ENCODE data around the gene GNE.
"Not testable (repeated sequence)": the region's sequence is repeated elsewhere in the genome, so short reads cannot be mapped to it uniquely, and the experiment has no call there.

GNE gene

GRCh38 chr9:36248061-36248460 lies 10.2 kb downstream of the GNE start:
- not testable (repeated sequence) for H3K4me3 ChIP-seq (ENCODE audit: insufficient read depth, low read depth, low read length, poor library complexity, severe bottlenecking); H3K27ac ChIP-seq (ENCODE audit: insufficient read depth, low read length, poor library complexity, severe bottlenecking); H3K9me3 ChIP-seq (ENCODE audit: control insufficient read depth, low read length); H3K4me1 ChIP-seq (ENCODE audit: control insufficient read depth, insufficient read depth, low read length, poor library complexity, severe bottlenecking); DNase-seq; H3K27me3 ChIP-seq (replicated peaks; ENCODE audit: control insufficient read depth, insufficient read depth, low read length, poor library complexity, severe bottlenecking)
- peaks cover 16% of the 10 kb centered on the region for H3K36me3 ChIP-seq (ENCODE audit: control insufficient read depth, insufficient read depth, low read length)

- Histone ChIP-seq H3K36me3 (ENCODE audit: control insufficient read depth, insufficient read depth, low read length) (peaks cover 20% of the 10 kb centered on the region), H3K4me1 (ENCODE audit: control insufficient read depth, insufficient read depth, low read length, poor library complexity, severe bottlenecking) (no peaks in the 10 kb centered on the region), H3K27me3 (replicated peaks; ENCODE audit: control insufficient read depth, insufficient read depth, low read length, poor library complexity, severe bottlenecking) (no peaks in the 10 kb centered on the region), H3K9me3 (ENCODE audit: control insufficient read depth, low read length) (no peaks in the 10 kb centered on the region), H3K4me3 (ENCODE audit: insufficient read depth, low read depth, low read length, poor library complexity, severe bottlenecking) (no peak overlapping the region), H3K27ac (ENCODE audit: insufficient read depth, low read length, poor library complexity, severe bottlenecking) (no peak overlapping the region)
- no peak for DNase-seq
Measured at GRCh38 chr9:36247356-36247755, 10.9 kb downstream of the GNE start.

- peaks cover 20% of the 10 kb centered on the region for H3K36me3 ChIP-seq (ENCODE audit: control insufficient read depth, insufficient read depth, low read length)
- DNase-seq: no peak
- H3K27ac ChIP-seq (ENCODE audit: insufficient read depth, low read length, poor library complexity, severe bottlenecking): no peak overlapping the region
- H3K9me3 ChIP-seq (ENCODE audit: control insufficient read depth, low read length): no peaks in the 10 kb centered on the region
- H3K4me1 ChIP-seq (ENCODE audit: control insufficient read depth, insufficient read depth, low read length, poor library complexity, severe bottlenecking): no peaks in the 10 kb centered on the region
- no peaks in the 10 kb centered on the region for H3K27me3 ChIP-seq (replicated peaks; ENCODE audit: control insufficient read depth, insufficient read depth, low read length, poor library complexity, severe bottlenecking)
- H3K4me3 ChIP-seq (ENCODE audit: insufficient read depth, low read depth, low read length, poor library complexity, severe bottlenecking): no peak overlapping the region
Measured at GRCh38 chr9:36245906-36246305, 12.3 kb downstream of the GNE start.

GRCh38 chr9:36239675-36240074 lies 18.6 kb downstream of the GNE start:
- not testable (repeated sequence) for H3K27me3 ChIP-seq (replicated peaks; ENCODE audit: control insufficient read depth, insufficient read depth, low read length, poor library complexity, severe bottlenecking); H3K4me1 ChIP-seq (ENCODE audit: control insufficient read depth, insufficient read depth, low read length, poor library complexity, severe bottlenecking); DNase-seq; H3K4me3 ChIP-seq (ENCODE audit: insufficient read depth, low read depth, low read length, poor library complexity, severe bottlenecking); H3K9me3 ChIP-seq (ENCODE audit: control insufficient read depth, low read length); H3K36me3 ChIP-seq (ENCODE audit: control insufficient read depth, insufficient read depth, low read length); H3K27ac ChIP-seq (ENCODE audit: insufficient read depth, low read length, poor library complexity, severe bottlenecking)

GRCh38 chr9:36239205-36239604 lies 19.0 kb downstream of the GNE start:
- not testable (repeated sequence) for H3K9me3 ChIP-seq (ENCODE audit: control insufficient read depth, low read length); DNase-seq; H3K27ac ChIP-seq (ENCODE audit: insufficient read depth, low read length, poor library complexity, severe bottlenecking); H3K27me3 ChIP-seq (replicated peaks; ENCODE audit: control insufficient read depth, insufficient read depth, low read length, poor library complexity, severe bottlenecking); H3K4me1 ChIP-seq (ENCODE audit: control insufficient read depth, insufficient read depth, low read length, poor library complexity, severe bottlenecking); H3K4me3 ChIP-seq (ENCODE audit: insufficient read depth, low read depth, low read length, poor library complexity, severe bottlenecking); H3K36me3 ChIP-seq (ENCODE audit: control insufficient read depth, insufficient read depth, low read length)

- DNase-seq: no peak
- H3K4me3 ChIP-seq (ENCODE audit: insufficient read depth, low read depth, low read length, poor library complexity, severe bottlenecking): no peak overlapping the region
- H3K36me3 ChIP-seq (ENCODE audit: control insufficient read depth, insufficient read depth, low read length): peaks cover 7% of the 10 kb centered on the region
- no peaks in the 10 kb centered on the region for H3K4me1 ChIP-seq (ENCODE audit: control insufficient read depth, insufficient read depth, low read length, poor library complexity, severe bottlenecking)
- H3K9me3 ChIP-seq (ENCODE audit: control insufficient read depth, low read length): no peaks in the 10 kb centered on the region
- H3K27me3 ChIP-seq (replicated peaks; ENCODE audit: control insufficient read depth, insufficient read depth, low read length, poor library complexity, severe bottlenecking): no peaks in the 10 kb centered on the region
- H3K27ac ChIP-seq (ENCODE audit: insufficient read depth, low read length, poor library complexity, severe bottlenecking): no peak overlapping the region
Measured at GRCh38 chr9:36237230-36237629, 21.0 kb downstream of the GNE start.

GRCh38 chr9:36222449-36222848 lies 35.8 kb downstream of the GNE start:
- Histone ChIP-seq H3K27me3 (replicated peaks; ENCODE audit: control insufficient read depth, insufficient read depth, low read length, poor library complexity, severe bottlenecking) (no peaks in the 10 kb centered on the region), H3K4me3 (ENCODE audit: insufficient read depth, low read depth, low read length, poor library complexity, severe bottlenecking) (no peak overlapping the region), H3K4me1 (ENCODE audit: control insufficient read depth, insufficient read depth, low read length, poor library complexity, severe bottlenecking) (peaks cover 10% of the 10 kb centered on the region), H3K36me3 (ENCODE audit: control insufficient read depth, insufficient read depth, low read length) (peaks cover 66% of the 10 kb centered on the region), H3K27ac (ENCODE audit: insufficient read depth, low read length, poor library complexity, severe bottlenecking) (no peak overlapping the region), H3K9me3 (ENCODE audit: control insufficient read depth, low read length) (peaks cover 5% of the 10 kb centered on the region)
- no peak for DNase-seq

- Histone ChIP-seq H3K4me3 (ENCODE audit: insufficient read depth, low read depth, low read length, poor library complexity, severe bottlenecking) (no peak overlapping the region), H3K9me3 (ENCODE audit: control insufficient read depth, low read length) (peaks cover 5% of the 10 kb centered on the region), H3K4me1 (ENCODE audit: control insufficient read depth, insufficient read depth, low read length, poor library complexity, severe bottlenecking) (peaks cover 10% of the 10 kb centered on the region), H3K27me3 (replicated peaks; ENCODE audit: control insufficient read depth, insufficient read depth, low read length, poor library complexity, severe bottlenecking) (no peaks in the 10 kb centered on the region), H3K36me3 (ENCODE audit: control insufficient read depth, insufficient read depth, low read length) (peaks cover 63% of the 10 kb centered on the region), H3K27ac (ENCODE audit: insufficient read depth, low read length, poor library complexity, severe bottlenecking) (no peak overlapping the region)
- DNase-seq: no peak
Measured at GRCh38 chr9:36221667-36222066, 36.6 kb downstream of the GNE start.

- Histone ChIP-seq H3K9me3 (ENCODE audit: control insufficient read depth, low read length) (peaks cover 5% of the 10 kb centered on the region), H3K36me3 (ENCODE audit: control insufficient read depth, insufficient read depth, low read length) (peaks cover 47% of the 10 kb centered on the region), H3K4me3 (ENCODE audit: insufficient read depth, low read depth, low read length, poor library complexity, severe bottlenecking) (no peak overlapping the region), H3K27ac (ENCODE audit: insufficient read depth, low read length, poor library complexity, severe bottlenecking) (no peak overlapping the region), H3K4me1 (ENCODE audit: control insufficient read depth, insufficient read depth, low read length, poor library complexity, severe bottlenecking) (peaks cover 17% of the 10 kb centered on the region), H3K27me3 (replicated peaks; ENCODE audit: control insufficient read depth, insufficient read depth, low read length, poor library complexity, severe bottlenecking) (no peaks in the 10 kb centered on the region)
- DNase-seq: no peak
Measured at GRCh38 chr9:36218411-36218901, 39.8 kb downstream of the GNE start.

GRCh38 chr9:36218011-36218410 lies 40.2 kb downstream of the GNE start:
- no peak for DNase-seq
- H3K27ac ChIP-seq (ENCODE audit: insufficient read depth, low read length, poor library complexity, severe bottlenecking): no peak overlapping the region
- peaks cover 5% of the 10 kb centered on the region for H3K9me3 ChIP-seq (ENCODE audit: control insufficient read depth, low read length)
- no peaks in the 10 kb centered on the region for H3K27me3 ChIP-seq (replicated peaks; ENCODE audit: control insufficient read depth, insufficient read depth, low read length, poor library complexity, severe bottlenecking)
- peaks cover 45% of the 10 kb centered on the region for H3K36me3 ChIP-seq (ENCODE audit: control insufficient read depth, insufficient read depth, low read length)
- H3K4me3 ChIP-seq (ENCODE audit: insufficient read depth, low read depth, low read length, poor library complexity, severe bottlenecking): no peak overlapping the region
- peaks cover 17% of the 10 kb centered on the region for H3K4me1 ChIP-seq (ENCODE audit: control insufficient read depth, insufficient read depth, low read length, poor library complexity, severe bottlenecking)
